GM23338 (cell line): Measurements from ENCODE around the gene ZNF383.

Experiments used
- CREB1 ChIP-seq: fragments of 250-450 bp; sonication (Bioruptor Pico); IDR thresholded peaks from 2 replicates; pipeline ENCODE4 v1.5.0; 2020; ENCODE audit warnings: low read depth, mild to moderate bottlenecking, moderate library complexity
- CTCF ChIP-seq, 2 experiments: fragments of 200-600 bp in 1 of 2; sonication (generic) in 1 of 2; conservative IDR thresholded peaks; 2 replicates each; pipeline versions ENCODE4 v1.5.1 to v1.6.1; 2016 to 2017; ENCODE audit warnings: antibody characterized with exemption in 2 of 2, low read depth in 2 of 2, mild to moderate bottlenecking in 2 of 2, moderate library complexity in 1 of 2
- EZH2 ChIP-seq: fragments of 200-600 bp; sonication (generic); IDR thresholded peaks from one replicate; pipeline ENCODE4 v1.8.0; 2017; ENCODE audit warnings: antibody characterized with exemption, mild to moderate bottlenecking, low read depth; ENCODE audit not compliant: unreplicated experiment
- EZH2phosphoT487 ChIP-seq: fragments of 200-600 bp; sonication (generic); IDR thresholded peaks from one replicate; pipeline ENCODE4 v1.8.1; 2018; ENCODE audit warnings: antibody characterized with exemption; ENCODE audit not compliant: unreplicated experiment
- JUNB ChIP-seq: IDR thresholded peaks from one replicate; pipeline ENCODE4 v1.6.1; 2016; ENCODE audit warnings: antibody characterized with exemption; ENCODE audit not compliant: unreplicated experiment
- NANOG ChIP-seq: IDR thresholded peaks from 2 replicates; pipeline ENCODE4 v1.6.1; 2016; ENCODE audit warnings: antibody characterized with exemption, borderline replicate concordance
- POLR2AphosphoS5 ChIP-seq: IDR thresholded peaks from 2 replicates; pipeline ENCODE4 v1.6.1; 2016; ENCODE audit warnings: antibody characterized with exemption, low read depth
- STAT1 ChIP-seq: IDR thresholded peaks from one replicate; pipeline ENCODE4 v1.6.1; 2016; ENCODE audit warnings: antibody characterized with exemption; ENCODE audit not compliant: unreplicated experiment
- ZNF331 ChIP-seq: fragments of 250-450 bp; sonication (Bioruptor Pico); IDR thresholded peaks from 2 replicates; pipeline ENCODE4 v1.5.0; 2020; ENCODE audit warnings: low read depth, mild to moderate bottlenecking, moderate library complexity
- TF ChIP-seq, protein P1 (sequence below): IDR thresholded peaks from one replicate; pipeline ENCODE4 v1.6.1; 2018; ENCODE audit warnings: antibody characterized with exemption; ENCODE audit not compliant: unreplicated experiment
- TF ChIP-seq, protein P2 (sequence below): IDR thresholded peaks from 2 replicates; pipeline ENCODE4 v1.6.1; 2016; ENCODE audit warnings: antibody characterized with exemption
- TF ChIP-seq, protein P3 (sequence below): fragments of 250-450 bp; sonication (Bioruptor Pico); IDR thresholded peaks from 2 replicates; pipeline ENCODE4 v1.5.0; 2020; ENCODE audit warnings: mild to moderate bottlenecking, moderate library complexity

- TF ChIP-seq, protein P1, sequence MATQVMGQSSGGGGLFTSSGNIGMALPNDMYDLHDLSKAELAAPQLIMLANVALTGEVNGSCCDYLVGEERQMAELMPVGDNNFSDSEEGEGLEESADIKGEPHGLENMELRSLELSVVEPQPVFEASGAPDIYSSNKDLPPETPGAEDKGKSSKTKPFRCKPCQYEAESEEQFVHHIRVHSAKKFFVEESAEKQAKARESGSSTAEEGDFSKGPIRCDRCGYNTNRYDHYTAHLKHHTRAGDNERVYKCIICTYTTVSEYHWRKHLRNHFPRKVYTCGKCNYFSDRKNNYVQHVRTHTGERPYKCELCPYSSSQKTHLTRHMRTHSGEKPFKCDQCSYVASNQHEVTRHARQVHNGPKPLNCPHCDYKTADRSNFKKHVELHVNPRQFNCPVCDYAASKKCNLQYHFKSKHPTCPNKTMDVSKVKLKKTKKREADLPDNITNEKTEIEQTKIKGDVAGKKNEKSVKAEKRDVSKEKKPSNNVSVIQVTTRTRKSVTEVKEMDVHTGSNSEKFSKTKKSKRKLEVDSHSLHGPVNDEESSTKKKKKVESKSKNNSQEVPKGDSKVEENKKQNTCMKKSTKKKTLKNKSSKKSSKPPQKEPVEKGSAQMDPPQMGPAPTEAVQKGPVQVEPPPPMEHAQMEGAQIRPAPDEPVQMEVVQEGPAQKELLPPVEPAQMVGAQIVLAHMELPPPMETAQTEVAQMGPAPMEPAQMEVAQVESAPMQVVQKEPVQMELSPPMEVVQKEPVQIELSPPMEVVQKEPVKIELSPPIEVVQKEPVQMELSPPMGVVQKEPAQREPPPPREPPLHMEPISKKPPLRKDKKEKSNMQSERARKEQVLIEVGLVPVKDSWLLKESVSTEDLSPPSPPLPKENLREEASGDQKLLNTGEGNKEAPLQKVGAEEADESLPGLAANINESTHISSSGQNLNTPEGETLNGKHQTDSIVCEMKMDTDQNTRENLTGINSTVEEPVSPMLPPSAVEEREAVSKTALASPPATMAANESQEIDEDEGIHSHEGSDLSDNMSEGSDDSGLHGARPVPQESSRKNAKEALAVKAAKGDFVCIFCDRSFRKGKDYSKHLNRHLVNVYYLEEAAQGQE, result no peak
- no peak for TF ChIP-seq POLR2AphosphoS5
- no peak for TF ChIP-seq JUNB
- no peak for TF ChIP-seq CTCF (conservative IDR thresholded peaks at IDR 0.05; ENCODE audit: low read depth in 2 of 2)
- no peak for TF ChIP-seq ZNF331
- no peak for TF ChIP-seq CREB1 (CRISPR knock-in tag)
- no peak for TF ChIP-seq EZH2
- TF ChIP-seq EZH2phosphoT487, result no peak
- TF ChIP-seq, protein P2, sequence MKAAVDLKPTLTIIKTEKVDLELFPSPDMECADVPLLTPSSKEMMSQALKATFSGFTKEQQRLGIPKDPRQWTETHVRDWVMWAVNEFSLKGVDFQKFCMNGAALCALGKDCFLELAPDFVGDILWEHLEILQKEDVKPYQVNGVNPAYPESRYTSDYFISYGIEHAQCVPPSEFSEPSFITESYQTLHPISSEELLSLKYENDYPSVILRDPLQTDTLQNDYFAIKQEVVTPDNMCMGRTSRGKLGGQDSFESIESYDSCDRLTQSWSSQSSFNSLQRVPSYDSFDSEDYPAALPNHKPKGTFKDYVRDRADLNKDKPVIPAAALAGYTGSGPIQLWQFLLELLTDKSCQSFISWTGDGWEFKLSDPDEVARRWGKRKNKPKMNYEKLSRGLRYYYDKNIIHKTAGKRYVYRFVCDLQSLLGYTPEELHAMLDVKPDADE, result no peak
- TF ChIP-seq, protein P3, sequence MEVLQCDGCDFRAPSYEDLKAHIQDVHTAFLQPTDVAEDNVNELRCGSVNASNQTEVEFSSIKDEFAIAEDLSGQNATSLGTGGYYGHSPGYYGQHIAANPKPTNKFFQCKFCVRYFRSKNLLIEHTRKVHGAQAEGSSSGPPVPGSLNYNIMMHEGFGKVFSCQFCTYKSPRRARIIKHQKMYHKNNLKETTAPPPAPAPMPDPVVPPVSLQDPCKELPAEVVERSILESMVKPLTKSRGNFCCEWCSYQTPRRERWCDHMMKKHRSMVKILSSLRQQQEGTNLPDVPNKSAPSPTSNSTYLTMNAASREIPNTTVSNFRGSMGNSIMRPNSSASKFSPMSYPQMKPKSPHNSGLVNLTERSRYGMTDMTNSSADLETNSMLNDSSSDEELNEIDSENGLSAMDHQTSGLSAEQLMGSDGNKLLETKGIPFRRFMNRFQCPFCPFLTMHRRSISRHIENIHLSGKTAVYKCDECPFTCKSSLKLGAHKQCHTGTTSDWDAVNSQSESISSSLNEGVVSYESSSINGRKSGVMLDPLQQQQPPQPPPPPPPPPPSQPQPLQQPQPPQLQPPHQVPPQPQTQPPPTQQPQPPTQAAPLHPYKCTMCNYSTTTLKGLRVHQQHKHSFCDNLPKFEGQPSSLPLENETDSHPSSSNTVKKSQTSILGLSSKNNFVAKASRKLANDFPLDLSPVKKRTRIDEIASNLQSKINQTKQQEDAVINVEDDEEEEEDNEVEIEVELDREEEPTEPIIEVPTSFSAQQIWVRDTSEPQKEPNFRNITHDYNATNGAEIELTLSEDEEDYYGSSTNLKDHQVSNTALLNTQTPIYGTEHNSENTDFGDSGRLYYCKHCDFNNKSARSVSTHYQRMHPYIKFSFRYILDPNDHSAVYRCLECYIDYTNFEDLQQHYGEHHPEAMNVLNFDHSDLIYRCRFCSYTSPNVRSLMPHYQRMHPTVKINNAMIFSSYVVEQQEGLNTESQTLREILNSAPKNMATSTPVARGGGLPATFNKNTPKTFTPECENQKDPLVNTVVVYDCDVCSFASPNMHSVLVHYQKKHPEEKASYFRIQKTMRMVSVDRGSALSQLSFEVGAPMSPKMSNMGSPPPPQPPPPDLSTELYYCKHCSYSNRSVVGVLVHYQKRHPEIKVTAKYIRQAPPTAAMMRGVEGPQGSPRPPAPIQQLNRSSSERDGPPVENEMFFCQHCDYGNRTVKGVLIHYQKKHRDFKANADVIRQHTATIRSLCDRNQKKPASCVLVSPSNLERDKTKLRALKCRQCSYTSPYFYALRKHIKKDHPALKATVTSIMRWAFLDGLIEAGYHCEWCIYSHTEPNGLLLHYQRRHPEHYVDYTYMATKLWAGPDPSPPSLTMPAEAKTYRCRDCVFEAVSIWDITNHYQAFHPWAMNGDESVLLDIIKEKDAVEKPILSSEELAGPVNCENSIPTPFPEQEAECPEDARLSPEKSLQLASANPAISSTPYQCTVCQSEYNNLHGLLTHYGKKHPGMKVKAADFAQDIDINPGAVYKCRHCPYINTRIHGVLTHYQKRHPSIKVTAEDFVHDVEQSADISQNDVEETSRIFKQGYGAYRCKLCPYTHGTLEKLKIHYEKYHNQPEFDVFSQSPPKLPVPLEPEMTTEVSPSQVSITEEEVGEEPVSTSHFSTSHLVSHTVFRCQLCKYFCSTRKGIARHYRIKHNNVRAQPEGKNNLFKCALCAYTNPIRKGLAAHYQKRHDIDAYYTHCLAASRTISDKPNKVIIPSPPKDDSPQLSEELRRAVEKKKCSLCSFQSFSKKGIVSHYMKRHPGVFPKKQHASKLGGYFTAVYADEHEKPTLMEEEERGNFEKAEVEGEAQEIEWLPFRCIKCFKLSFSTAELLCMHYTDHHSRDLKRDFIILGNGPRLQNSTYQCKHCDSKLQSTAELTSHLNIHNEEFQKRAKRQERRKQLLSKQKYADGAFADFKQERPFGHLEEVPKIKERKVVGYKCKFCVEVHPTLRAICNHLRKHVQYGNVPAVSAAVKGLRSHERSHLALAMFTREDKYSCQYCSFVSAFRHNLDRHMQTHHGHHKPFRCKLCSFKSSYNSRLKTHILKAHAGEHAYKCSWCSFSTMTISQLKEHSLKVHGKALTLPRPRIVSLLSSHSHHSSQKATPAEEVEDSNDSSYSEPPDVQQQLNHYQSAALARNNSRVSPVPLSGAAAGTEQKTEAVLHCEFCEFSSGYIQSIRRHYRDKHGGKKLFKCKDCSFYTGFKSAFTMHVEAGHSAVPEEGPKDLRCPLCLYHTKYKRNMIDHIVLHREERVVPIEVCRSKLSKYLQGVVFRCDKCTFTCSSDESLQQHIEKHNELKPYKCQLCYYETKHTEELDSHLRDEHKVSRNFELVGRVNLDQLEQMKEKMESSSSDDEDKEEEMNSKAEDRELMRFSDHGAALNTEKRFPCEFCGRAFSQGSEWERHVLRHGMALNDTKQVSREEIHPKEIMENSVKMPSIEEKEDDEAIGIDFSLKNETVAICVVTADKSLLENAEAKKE (CRISPR knock-in tag), result no peak
- TF ChIP-seq NANOG, result no peak
- no peak for TF ChIP-seq STAT1
Measured at GRCh38 chr19:37251308-37252229, 33.6 kb downstream of the ZNF383 start.
